ENCODE data around the gene HOXB7.

The HOXB7 gene

GRCh38 chr17:48624118-48624517, 13.3 kb upstream of the HOXB7 start:
- DNase-seq (ENCODE audit: low read depth in 3 of 3, low spot score in 1 of 3): no peak

- DNase-seq (ENCODE audit: low read depth in 3 of 3, low spot score in 1 of 3): no peak
Observed at GRCh38 chr17:48623583-48623982, 12.8 kb upstream of the HOXB7 start.

DNA sequence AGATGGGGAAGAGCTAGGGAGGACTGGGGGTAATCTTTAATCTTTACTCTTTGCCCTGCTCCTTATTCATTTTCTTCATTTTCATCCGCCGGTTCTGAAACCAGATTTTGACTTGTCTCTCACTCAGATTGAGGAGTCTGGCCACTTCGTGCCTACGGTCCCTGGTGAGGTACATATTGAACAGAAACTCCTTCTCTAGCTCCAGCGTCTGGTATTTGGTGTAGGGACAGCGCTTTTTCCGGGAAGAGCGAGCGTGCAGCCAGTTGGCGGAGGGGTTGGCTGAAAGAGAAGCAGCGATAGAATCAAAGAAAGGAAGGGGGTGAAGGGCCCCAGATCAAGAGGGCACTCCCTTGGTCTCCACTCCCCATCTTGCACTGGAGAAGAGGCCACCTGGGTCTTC, 12.0 kb upstream of the HOXB7 start:
- no peak for DNase-seq (ENCODE audit: low read depth in 3 of 3, low spot score in 1 of 3)

DNA sequence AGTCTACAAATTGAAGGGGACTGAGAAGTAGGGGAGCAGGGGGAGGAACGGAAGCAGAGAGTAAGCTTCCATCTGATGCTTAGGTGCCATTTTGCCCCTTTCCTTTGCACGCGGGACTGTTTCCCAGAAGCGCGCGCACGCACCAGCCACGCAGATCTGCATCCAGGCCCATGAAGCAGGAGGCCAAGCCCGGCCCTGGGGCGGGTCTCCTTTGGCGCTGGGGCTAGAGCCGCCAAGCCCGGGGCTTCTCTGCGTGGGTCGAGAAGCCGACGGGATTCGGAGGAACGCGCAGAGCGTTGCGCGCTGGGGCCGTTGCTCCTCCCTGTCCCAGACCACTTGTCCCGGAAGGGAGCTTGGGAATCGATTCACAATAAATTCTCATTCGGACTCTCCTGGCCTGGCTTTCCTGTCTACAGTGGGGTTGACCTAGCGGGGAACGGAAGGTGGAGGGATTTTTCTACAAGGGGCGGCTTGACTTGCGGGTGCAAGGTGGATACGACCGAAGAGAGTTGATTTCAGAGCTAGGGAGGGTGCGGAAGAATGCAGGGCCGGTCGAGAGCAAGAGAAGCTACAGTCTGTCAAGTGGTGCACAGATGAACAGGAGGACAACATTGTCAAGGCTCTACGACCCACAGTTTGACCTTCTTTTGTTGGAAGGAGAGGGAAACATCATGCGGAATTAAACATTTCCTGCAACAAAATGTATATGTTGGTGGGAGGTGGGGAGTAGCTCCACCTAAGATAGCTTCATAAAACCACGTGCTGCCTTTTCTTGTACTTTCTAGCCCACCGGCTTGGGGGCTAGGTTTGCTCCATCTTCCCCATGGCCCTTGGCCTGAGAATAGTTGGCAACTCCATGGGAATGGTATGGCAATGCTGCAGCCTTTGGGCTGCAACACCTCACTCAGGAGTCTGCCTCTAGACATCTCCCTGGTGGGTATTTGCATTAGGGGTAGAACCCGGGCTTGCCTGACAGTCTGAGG, 10.9 kb upstream of the HOXB7 start:
- no peak for DNase-seq (ENCODE audit: low read depth in 3 of 3, low spot score in 1 of 3)

DNA sequence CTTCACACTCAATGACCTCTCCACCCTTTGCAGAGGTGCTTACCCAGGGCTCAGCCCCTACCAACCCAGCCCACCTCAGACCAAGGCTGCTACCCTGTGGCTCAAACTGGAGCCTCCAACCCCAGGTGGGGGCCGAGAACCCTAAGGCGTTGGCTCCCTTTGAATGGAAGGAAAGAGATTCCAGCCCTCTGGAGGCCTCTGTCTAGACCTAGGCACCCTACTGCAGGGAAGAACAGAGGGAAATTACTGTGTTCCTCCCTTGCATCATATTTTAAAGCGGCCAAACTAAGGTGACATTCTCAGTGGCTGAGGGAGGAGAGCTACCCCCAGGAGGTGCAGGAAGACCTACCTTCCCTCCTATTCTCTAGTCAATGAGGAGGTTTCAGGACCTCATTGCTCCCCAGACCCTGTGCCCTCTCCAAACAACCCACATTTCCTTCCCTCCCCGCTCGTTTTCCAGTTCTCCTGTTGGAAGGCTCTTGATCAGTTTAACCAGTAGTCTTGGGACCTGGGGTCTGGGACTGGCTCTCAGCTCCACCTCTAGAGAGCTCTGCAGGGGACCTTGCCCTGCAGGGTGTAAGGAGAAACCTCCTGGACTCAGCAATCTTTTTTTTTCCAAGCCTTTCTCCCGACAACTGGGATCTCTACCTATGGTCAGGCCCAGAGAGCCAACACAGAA, 9.8 kb upstream of the HOXB7 start:
- DNase-seq (ENCODE audit: low read depth in 3 of 3, low spot score in 1 of 3): no peak

GRCh38 chr17:48619826-48620449, 9.1 kb upstream of the HOXB7 start:
- no peak for DNase-seq (ENCODE audit: low read depth in 3 of 3, low spot score in 1 of 3)

DNA sequence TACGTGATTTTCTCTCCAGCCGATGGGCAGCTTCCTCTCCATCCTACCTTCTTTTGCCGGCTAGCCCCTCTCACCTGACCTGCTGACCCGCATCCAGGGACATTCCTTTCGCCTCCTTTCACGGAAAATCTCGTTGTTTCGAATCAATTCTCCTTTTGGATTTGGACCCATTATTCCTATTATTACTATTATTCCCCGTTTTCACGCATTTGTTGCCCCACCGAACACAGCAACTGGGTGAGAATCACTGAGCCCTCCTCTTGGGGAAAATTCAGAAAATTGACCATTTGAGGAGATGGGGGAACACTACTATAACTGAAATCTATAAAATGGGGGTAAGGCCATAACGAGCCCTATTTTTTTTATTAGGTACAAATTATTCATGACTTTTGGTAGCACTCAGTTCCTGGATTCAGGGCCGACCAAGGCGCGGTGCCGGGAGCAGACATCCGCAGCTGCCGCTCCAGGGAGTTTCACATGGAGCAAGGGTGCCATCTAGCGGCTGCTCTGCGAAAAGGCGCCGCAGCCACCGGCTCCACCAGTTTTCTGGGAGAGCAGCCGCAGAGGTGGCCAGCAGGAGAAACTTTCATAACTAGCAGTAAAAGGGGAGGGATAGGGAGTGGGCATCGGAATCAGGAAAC, 7.6 kb upstream of the HOXB7 start:
- peak; percentile 51 to 82 (median 71) for DNase-seq (ENCODE audit: low read depth in 3 of 3, low spot score in 1 of 3)

DNA sequence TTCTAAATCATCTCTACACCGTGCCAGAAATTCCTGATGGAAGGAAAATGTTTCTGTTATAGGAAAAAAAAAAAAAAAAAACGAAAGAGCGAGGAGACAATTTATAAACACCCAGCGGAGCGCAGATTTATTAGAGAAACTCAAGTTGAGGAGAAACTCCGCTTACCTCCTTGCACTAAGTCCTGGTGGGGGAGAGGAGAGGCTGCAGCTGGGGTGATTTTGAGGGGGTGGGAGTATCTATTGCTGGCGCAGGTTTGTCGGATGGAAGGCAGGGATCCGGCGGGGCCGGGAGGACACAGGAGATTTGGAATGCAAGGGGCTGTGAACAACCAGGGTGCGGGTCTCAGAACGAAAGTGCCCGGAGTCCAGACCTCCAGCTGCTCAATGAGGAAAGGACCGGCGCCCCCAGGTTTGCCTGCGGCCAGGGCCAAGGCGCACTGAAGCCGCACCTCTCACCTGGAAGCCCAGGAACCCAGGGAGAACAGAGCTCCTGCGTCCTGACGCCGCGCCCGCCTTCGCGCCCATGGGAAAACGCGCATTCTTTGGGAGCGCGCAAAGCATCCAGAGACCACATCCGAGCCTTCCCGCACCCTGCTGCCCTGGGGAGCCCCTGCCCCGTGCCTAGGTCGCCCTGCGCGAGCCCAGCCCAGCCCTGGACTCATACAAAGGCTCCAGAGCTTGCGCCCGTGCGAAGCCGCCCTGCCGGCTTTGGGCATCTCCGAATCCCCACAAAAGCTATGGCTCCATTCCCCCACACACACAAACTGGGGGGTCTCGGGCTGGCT, 6.8 kb upstream of the HOXB7 start:
- no peak for DNase-seq (ENCODE audit: low read depth in 3 of 3, low spot score in 1 of 3)

DNA sequence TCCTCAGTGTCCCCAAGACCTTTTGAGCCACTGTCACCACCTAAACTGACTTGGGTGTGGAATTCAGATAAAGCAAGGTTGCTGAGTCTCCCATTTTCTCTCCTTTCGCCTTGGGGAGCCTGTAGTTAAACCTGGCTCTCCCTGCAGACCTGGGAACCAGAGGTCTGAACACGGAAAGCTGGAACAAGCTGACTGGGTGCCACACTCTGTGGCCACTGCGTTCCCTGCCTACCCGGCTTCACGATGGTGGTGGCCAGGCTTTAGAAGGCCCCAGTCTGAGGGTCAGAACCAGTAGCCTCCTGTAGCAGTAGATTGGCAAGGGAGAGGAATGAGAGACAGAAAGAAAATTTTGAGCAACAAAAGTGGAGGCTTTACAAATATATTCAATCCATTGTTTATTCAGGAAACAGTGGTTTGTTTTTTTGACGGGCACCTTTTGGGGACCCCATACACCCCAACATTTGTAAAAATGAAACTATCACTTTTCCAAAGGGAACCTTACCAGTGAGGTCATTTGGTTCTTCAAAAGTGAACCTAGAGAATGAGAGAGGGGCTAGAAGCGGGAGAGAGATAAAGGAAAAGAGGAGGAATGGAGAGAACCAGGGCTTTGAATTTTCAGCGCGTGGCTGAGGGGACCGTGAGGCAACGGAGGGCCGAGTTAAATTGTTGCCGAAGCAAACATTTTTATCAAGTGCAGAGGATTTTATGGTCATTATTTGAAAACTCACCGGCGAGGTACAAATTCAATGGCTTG, 6.1 kb upstream of the HOXB7 start:
- DNase-seq (ENCODE audit: low read depth in 3 of 3, low spot score in 1 of 3): no peak

DNA sequence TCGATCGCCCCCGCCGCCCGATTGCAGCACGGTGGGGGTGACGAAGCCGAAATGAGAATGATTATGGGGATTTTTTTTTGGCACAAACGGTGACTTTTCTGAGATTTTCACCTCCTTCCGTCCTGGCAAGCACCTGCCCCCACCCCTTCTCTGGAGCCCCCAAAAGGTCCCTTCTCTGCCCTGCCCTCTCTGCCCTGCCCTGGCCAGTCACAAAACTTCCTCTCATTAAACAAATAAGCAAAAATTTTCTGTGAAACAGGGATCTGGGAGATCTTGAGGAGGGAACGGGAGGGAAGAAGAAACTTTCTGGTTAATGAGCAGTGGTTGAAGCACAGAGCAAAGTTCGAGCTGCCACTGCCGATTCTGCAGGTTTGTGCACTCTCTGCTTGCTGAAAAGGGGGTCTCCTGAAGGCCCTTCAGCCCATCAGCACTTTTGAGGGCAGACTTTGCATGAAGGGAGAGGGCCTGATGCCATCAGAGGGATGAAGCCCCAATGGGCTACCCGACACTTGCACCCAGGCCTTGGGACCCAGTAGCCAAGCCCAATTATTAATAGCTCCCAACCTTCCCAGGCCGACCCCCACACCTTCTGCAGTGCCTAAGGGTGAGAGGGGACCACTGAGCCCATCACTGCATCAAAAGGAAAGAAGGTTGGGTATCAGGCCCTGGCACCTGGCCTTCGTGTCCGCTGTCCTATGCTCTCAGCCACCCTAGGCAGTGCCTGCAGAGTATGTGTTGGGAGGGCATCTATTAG, 5.3 kb upstream of the HOXB7 start:
- DNase-seq (ENCODE audit: low read depth in 3 of 3, low spot score in 1 of 3): no peak

DNA sequence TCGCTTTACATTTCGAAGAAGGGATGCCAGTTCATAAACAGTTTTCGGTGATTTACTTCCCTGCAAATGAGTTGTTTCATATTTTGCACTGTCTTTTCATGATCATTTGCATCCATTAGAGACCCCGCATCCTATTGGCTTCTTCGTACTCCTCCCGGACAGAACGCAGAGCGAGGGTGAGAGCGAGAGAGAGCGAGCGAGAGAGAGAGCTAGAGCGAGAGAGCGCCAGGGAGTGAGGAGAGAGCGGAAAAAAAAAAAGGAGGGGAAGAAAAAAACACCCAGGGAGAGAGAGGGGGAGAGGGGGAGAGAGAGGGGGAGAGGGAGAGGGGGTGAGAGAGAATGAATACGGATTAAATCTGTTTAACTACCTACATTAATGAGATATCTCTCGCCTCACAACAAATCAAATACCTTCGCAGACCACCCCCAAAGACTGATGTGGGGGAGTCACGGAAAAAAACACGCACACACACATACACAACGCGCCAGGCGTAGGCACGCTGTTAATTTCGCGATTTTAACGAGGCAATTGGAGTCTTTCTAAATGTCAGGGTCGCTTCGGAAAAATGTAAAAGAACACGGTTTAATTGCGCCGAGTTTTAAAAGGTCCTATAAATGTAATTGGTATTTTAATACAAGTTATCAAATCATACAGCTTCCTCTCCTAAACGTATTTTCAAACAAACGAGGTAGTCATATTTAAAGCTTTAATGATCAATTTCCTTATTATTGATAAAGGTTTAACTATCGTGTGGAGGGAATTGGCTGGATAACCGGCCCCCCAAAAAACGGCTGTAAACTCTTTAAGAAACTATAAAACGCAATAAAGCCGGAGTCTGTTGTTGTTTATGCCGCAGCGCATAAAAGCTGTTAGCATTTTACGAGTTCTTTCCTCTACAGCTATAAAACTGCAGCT, 4.5 kb upstream of the HOXB7 start, which contains the start of gene HOXB8:
TSS of gene HOXB8 (minus strand) at position 246 of the 916 bp plus-strand sequence. CDS start 588 bp downstream, outside the sequence.
- no peak for DNase-seq (ENCODE audit: low read depth in 3 of 3, low spot score in 1 of 3)

- no peak for DNase-seq (ENCODE audit: low read depth in 3 of 3, low spot score in 1 of 3)
Observed at GRCh38 chr17:48613862-48614694, 3.3 kb upstream of the HOXB7 start.

DNA sequence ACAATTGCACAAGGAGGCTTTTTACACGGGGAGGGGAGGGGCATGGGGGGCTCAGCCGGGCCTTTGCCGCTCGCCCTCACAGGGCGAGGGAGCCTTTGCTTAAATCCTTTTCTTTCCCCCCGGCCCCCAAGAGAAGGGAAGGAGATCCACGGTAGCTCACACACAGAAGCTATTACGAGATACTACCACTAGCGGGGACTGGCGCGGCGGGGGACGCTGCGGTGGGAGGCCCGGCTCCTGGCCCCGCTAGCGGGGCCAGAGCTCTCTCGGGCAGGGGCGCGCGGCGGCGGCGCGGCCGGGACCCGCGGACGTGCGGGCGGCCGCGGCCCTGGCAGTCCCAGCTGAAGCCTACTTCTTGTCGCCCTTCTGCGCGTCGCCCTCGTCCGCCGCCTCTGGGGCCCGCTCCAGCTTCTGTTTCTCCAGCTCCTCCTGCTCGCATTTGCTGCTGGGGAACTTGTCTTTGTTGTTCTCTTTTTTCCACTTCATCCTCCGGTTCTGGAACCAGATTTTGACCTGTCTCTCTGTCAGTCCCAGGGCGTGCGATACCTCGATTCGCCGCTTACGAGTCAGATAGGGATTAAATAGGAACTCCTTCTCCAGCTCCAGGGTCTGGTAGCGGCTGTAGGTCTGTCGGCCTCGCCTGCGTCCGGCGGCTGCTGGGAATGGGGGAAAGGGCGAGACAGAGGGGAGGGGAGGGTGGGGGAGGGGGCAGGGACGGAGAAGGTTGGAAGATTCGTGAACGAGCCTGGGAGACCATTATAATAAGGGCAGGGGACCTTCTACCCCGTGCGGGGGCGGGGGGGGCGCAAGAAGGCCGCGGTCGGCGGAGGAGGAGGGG, 2.3 kb upstream of the HOXB7 start:
- DNase-seq (ENCODE audit: low read depth in 3 of 3, low spot score in 1 of 3): no peak

- no peak for DNase-seq (ENCODE audit: low read depth in 3 of 3, low spot score in 1 of 3)
Observed at GRCh38 chr17:48612456-48612853, 1.6 kb upstream of the HOXB7 start.

- DNase-seq (ENCODE audit: low read depth in 3 of 3, low spot score in 1 of 3): no peak
Observed at GRCh38 chr17:48611681-48612455, 1.1 kb upstream of the HOXB7 start.
